ENCODE results near the gene SHROOM4. TPM values are rescaled to one million over a fixed set of nuclear protein-coding genes. Genes with fewer than 3 reads are reported as not detected.
A peak's percentile ranks its signal among the peaks of the same experiment; 100 is the strongest.

Gene SHROOM4
- total RNA-seq, 1 donor from 2014 or later = 25.3 TPM

DNA sequence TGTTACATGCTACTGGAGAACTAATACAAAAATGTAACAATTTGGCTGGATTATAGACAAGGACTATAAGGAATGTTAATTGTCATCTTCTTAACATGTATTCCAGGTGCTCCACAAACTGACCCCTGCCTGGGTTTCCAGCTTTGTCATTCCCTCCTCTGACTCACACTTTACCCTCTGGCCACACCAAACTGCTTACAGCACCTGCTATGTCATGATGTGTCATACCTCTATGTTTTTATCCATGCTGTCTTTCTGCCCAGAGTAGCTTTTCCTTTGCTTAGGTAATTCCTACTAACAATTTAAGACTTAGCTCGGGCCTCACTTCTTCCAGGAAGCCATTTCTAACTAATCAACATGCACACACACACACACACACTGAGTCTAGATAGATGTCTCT, 14.0 kb upstream of the SHROOM4 start:
- Histone ChIP-seq H3K9me3 (no peaks in the 10 kb centered on the region), H3K4me1 (no peaks in the 10 kb centered on the region), H3K4me3 (no peak overlapping the region), H3K27me3 (no peaks in the 10 kb centered on the region), H3K36me3 (no peaks in the 10 kb centered on the region), H3K27ac (no peak overlapping the region)
- TF ChIP-seq, protein P1, sequence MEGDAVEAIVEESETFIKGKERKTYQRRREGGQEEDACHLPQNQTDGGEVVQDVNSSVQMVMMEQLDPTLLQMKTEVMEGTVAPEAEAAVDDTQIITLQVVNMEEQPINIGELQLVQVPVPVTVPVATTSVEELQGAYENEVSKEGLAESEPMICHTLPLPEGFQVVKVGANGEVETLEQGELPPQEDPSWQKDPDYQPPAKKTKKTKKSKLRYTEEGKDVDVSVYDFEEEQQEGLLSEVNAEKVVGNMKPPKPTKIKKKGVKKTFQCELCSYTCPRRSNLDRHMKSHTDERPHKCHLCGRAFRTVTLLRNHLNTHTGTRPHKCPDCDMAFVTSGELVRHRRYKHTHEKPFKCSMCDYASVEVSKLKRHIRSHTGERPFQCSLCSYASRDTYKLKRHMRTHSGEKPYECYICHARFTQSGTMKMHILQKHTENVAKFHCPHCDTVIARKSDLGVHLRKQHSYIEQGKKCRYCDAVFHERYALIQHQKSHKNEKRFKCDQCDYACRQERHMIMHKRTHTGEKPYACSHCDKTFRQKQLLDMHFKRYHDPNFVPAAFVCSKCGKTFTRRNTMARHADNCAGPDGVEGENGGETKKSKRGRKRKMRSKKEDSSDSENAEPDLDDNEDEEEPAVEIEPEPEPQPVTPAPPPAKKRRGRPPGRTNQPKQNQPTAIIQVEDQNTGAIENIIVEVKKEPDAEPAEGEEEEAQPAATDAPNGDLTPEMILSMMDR (IDR thresholded peaks at IDR 0.05) = no peak
- intact Hi-C loops (cut with DNase I) = no loop called here
- no peak for DNase-seq (ENCODE audit: low spot score in 2 of 2)

DNA sequence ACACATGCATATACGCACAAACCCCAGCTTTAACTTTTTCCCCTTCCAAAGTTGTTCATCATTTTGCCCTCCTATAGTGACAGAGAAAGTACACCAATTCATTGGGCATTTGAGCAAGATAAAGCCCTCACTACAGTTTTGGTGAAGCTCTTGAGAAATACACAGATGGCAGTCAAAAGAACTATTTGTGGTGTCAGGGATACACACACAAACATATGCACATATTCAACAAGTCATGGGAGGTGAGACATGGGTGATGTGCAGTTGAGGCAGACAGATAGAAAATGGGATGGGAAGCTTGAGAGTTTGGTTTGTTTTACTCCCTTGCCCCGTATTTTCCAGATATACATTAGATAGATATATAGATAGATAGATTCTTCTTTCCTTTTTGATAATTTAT, 11.8 kb upstream of the SHROOM4 start:
- Histone ChIP-seq H3K27me3 (no peaks in the 10 kb centered on the region), H3K27ac (no peak overlapping the region), H3K9me3 (no peaks in the 10 kb centered on the region), H3K4me1 (no peaks in the 10 kb centered on the region), H3K4me3 (no peak overlapping the region), H3K36me3 (no peaks in the 10 kb centered on the region)
- TF ChIP-seq, protein P1 (IDR thresholded peaks at IDR 0.05) = no peak
- intact Hi-C loops (cut with DNase I) = no loop called here
- no peak for DNase-seq (ENCODE audit: low spot score in 2 of 2)

DNA sequence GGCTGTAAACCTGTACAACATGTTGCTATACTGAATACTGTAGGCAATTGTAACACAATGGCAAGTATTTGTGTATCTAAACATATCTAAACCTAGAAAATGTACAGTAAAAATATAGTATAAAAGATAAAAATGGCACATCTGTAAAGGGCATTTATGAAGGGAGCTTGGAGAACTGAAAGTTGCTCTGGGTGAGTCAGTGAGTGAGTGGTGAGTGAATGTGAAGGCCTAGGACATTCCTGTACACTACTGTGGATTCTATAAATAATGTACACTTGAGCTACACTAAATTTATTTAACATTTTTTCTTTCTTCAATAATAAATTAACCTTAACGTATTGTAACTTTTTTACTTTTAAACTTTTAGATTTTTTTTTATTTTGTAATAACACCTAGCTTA, 5.0 kb upstream of the SHROOM4 start:
- no peaks in the 10 kb centered on the region for H3K4me1 ChIP-seq
- no peaks in the 10 kb centered on the region for H3K9me3 ChIP-seq
- H3K4me3 ChIP-seq = no peak overlapping the region
- TF ChIP-seq, protein P1 (IDR thresholded peaks at IDR 0.05) = no peak
- DNase-seq (ENCODE audit: low spot score in 2 of 2) = no peak
- no peaks in the 10 kb centered on the region for H3K27me3 ChIP-seq
- H3K27ac ChIP-seq = no peak overlapping the region
- no peaks in the 10 kb centered on the region for H3K36me3 ChIP-seq
- intact Hi-C loops (cut with DNase I) = loop anchor here (10.0 kb wide), 1 partner anchor 934 kb away; no protein-coding TSS in a partner anchor

DNA sequence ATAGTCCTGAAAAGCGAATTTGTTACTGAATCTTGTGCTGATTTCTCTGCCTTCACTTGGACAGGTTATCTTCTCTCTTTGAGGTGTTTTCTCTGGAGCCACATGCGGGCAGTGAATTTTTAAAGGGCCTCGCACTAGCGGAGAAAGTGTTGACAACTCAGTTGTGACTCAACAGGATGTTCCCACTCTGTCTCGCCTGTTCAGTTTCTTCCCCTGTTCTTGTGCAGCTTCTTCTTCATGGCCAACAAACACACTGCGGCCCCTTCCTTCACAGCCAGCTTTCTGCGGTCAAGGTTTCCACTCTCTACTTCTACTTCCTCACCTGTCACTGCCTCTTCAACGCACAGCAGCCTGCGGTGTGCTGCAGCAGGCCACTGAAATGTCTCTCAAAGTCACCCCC, 1.1 kb upstream of the SHROOM4 start:
- H3K9me3 ChIP-seq = no peaks in the 10 kb centered on the region
- H3K27ac ChIP-seq = no peak overlapping the region
- intact Hi-C loops (cut with DNase I) = loop anchor here (10.0 kb wide), 1 partner anchor 930 kb away; no protein-coding TSS in a partner anchor
- no peak overlapping the region for H3K4me3 ChIP-seq
- DNase-seq (ENCODE audit: low spot score in 2 of 2) = no peak
- no peaks in the 10 kb centered on the region for H3K4me1 ChIP-seq
- no peaks in the 10 kb centered on the region for H3K27me3 ChIP-seq
- no peaks in the 10 kb centered on the region for H3K36me3 ChIP-seq
- TF ChIP-seq, protein P1 (IDR thresholded peaks at IDR 0.05) = no peak

DNA sequence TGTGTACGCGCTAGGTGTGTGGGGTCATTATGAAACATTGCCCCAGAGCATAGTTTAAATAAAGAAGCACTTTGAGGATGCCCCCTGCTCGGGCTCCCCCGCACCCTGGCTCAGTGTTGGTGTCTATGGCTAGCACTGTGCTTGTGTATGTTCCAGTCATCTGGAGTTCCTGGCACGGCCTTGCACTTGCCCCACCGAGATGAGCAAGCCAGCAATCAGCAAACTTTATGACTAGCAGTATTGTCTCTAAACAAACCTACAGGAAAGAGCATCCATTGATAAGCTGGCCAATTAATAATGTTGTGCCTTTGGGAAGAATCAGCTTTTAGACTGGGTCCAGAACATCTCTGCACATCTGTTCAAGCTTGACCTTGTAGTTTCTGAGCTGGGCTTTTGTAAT, 707 bp upstream of the SHROOM4 start:
- Histone ChIP-seq H3K27ac (peak overlapping the region; percentile 56 to 69), H3K4me3 (peak overlapping the region; percentile 54 to 74), H3K27me3 (no peaks in the 10 kb centered on the region), H3K4me1 (no peaks in the 10 kb centered on the region), H3K36me3 (no peaks in the 10 kb centered on the region), H3K9me3 (no peaks in the 10 kb centered on the region)
- TF ChIP-seq, protein P1 (IDR thresholded peaks at IDR 0.05) = no peak
- intact Hi-C loops (cut with DNase I) = loop anchor here (5.0 to 10.0 kb wide), 2 partner anchors 107 to 930 kb away; no protein-coding TSS in a partner anchor
- no peak for DNase-seq (ENCODE audit: low spot score in 2 of 2)
